Endodermal cell (in vitro differentiated cells): ENCODE measurements around the gene C2orf78. TPM values are rescaled to one million over a fixed set of nuclear protein-coding genes. Genes with fewer than 3 reads are reported as not detected.

Experiments used
- DNase-seq: peaks from one replicate; pipeline ENCODE4 v3.0.0-alpha.2; 2017
- H3K27ac ChIP-seq: 2 replicates; pipeline ENCODE4 v1.5.1; 2013; ENCODE audit warnings: mild to moderate bottlenecking, low read depth, low read length, moderate library complexity
- H3K27me3 ChIP-seq: 2 replicates; pipeline ENCODE4 v1.6.1; 2013; ENCODE audit warnings: mild to moderate bottlenecking, low read length, moderate library complexity; ENCODE audit not compliant: insufficient read depth, control insufficient read depth, poor library complexity, severe bottlenecking
- H3K36me3 ChIP-seq: 2 replicates; pipeline ENCODE4 v1.7.0; 2013; ENCODE audit warnings: mild to moderate bottlenecking, low read length, moderate library complexity; ENCODE audit not compliant: control insufficient read depth, insufficient read depth
- H3K4me1 ChIP-seq: one replicate; pipeline ENCODE4 v1.7.0; 2013; ENCODE audit warnings: low read length; ENCODE audit not compliant: control insufficient read depth, insufficient read depth
- H3K4me3 ChIP-seq: 2 replicates; pipeline ENCODE4 v1.5.1; 2013; ENCODE audit warnings: mild to moderate bottlenecking, low read length, moderate library complexity
- H3K9ac ChIP-seq: 2 replicates; pipeline ENCODE4 v1.6.1; 2013; ENCODE audit warnings: mild to moderate bottlenecking, low read length, moderate library complexity; ENCODE audit not compliant: poor library complexity, severe bottlenecking; ENCODE audit errors: extremely low read depth
- H3K9me3 ChIP-seq: 2 replicates; pipeline ENCODE4 v1.6.1; 2013; ENCODE audit warnings: mild to moderate bottlenecking, low read length, moderate library complexity; ENCODE audit not compliant: control insufficient read depth
- H3K27ac Mint-ChIP-seq: 2 replicates; pipeline ENCODE4 v1.8.0; 2020; ENCODE audit warnings: mixed read lengths
- H3K27me3 Mint-ChIP-seq: 2 replicates; pipeline ENCODE4 v1.8.0; 2021; ENCODE audit warnings: mild to moderate bottlenecking, mixed read lengths; ENCODE audit not compliant: insufficient read depth
- H3K36me3 Mint-ChIP-seq: 2 replicates; pipeline ENCODE4 v1.8.0; 2020; ENCODE audit warnings: low read depth, mixed read lengths
- H3K4me1 Mint-ChIP-seq: 2 replicates; pipeline ENCODE4 v1.8.0; 2020; ENCODE audit warnings: mixed read lengths
- H3K4me3 Mint-ChIP-seq: 2 replicates; pipeline ENCODE4 v1.8.0; 2020; ENCODE audit warnings: mild to moderate bottlenecking, moderate library complexity, mixed read lengths
- H3K9me3 Mint-ChIP-seq: 2 replicates; pipeline ENCODE4 v1.8.0; 2020; ENCODE audit warnings: mild to moderate bottlenecking, mixed read lengths
- CTCF ChIP-seq: fragments of 200-600 bp; sonication (generic); conservative IDR thresholded peaks from 2 replicates; pipeline ENCODE4 v1.5.0; 2021; ENCODE audit warnings: antibody characterized with exemption, mild to moderate bottlenecking
- WGBS, 2 experiments: methylation state at CpG; one replicate each; pipeline versions ENCODE4 v1.1.5 to v1.1.7; 2013; ENCODE audit warnings: missing lambda C conversion rate in 2 of 2, mixed read lengths in 1 of 2; ENCODE audit not compliant: insufficient coverage in 1 of 2, insufficient read length in 1 of 2; 5-methylcytosine and 5-hydroxymethylcytosine counted together
- total RNA-seq, 2 donors: library from RNA; stranded (reverse); fragmentation: NEBNext Ultra II Directional in 1 of 2; extraction: Animal tissue kit (Norgen Biotek cat#: 25700) in 1 of 2; gene quantifications; 2 replicates in 1 of 2; 3 replicates in 1 of 2; pipeline ENCODE4 v1.2.1, GENCODE V29; 2021

The C2orf78 gene
- total RNA-seq, 2 donors from 2014 or later = not detected

GRCh38 chr2:73836141-73836943, 52.4 kb downstream of the C2orf78 start:
- Histone ChIP-seq H3K9me3 (no peaks in the 10 kb centered on the region), H3K36me3 (peaks cover 62% of the 10 kb centered on the region), H3K27me3 (no peaks in the 10 kb centered on the region), H3K4me3 (no peak overlapping the region), H3K9ac (no peak overlapping the region), H3K27ac (no peak overlapping the region), H3K4me1 (no peaks in the 10 kb centered on the region)
- WGBS, 2 experiments = 93 to 98% methylated on average over 5 to 17 of the region's 17 CpGs
- Mint-ChIP-seq H3K4me3 (no peak overlapping the region), H3K36me3 (peaks cover 34% of the 10 kb centered on the region), H3K9me3 (no peaks in the 10 kb centered on the region), H3K27ac (no peak overlapping the region), H3K27me3 (no peaks in the 10 kb centered on the region), H3K4me1 (no peaks in the 10 kb centered on the region)
- no peak for DNase-seq
- TF ChIP-seq CTCF = no peak

GRCh38 chr2:73837847-73838585, 54.0 kb downstream of the C2orf78 start:
- peaks cover 22% of the 10 kb centered on the region for H3K36me3 Mint-ChIP-seq

More at GRCh38 chr2:73837847-73838585, 54.0 kb downstream of the C2orf78 start:
- Mint-ChIP-seq H3K27me3 (no peaks in the 10 kb centered on the region), H3K4me1 (no peaks in the 10 kb centered on the region), H3K4me3 (no peak overlapping the region), H3K27ac (no peak overlapping the region), H3K9me3 (no peaks in the 10 kb centered on the region)
- 89 to 96% methylated on average over 4 of the region's 4 CpGs for WGBS, 2 experiments
- Histone ChIP-seq H3K9ac (no peak overlapping the region), H3K9me3 (no peaks in the 10 kb centered on the region), H3K36me3 (peaks cover 58% of the 10 kb centered on the region), H3K4me3 (no peak overlapping the region), H3K27ac (no peak overlapping the region), H3K27me3 (no peaks in the 10 kb centered on the region), H3K4me1 (no peaks in the 10 kb centered on the region)
- DNase-seq = no peak
- TF ChIP-seq CTCF = no peak
